IPS-18a (cell line): ENCODE measurements around the gene CDH4.

ENCODE experiments used
- H3K27ac ChIP-seq: one replicate; pipeline ENCODE4 v1.5.1; 2013; ENCODE audit warnings: low read length
- H3K27me3 ChIP-seq: one replicate; pipeline ENCODE4 v1.6.1; 2013; ENCODE audit warnings: mild to moderate bottlenecking, low read length; ENCODE audit not compliant: control insufficient read depth, insufficient read depth
- H3K36me3 ChIP-seq: one replicate; pipeline ENCODE4 v1.6.1; 2013; ENCODE audit warnings: low read depth, low read length; ENCODE audit not compliant: control insufficient read depth
- H3K4me1 ChIP-seq: one replicate; pipeline ENCODE4 v1.6.1; 2013; ENCODE audit warnings: low read depth, low read length; ENCODE audit not compliant: control insufficient read depth
- H3K4me3 ChIP-seq: one replicate; pipeline ENCODE4 v1.5.1; 2013; ENCODE audit warnings: low read length
- H3K9ac ChIP-seq: one replicate; pipeline ENCODE4 v1.6.1; 2013; ENCODE audit warnings: mild to moderate bottlenecking, low read length, moderate library complexity
- H3K9me3 ChIP-seq: one replicate; pipeline ENCODE4 v1.6.1; 2013; ENCODE audit warnings: low read depth, low read length; ENCODE audit not compliant: control insufficient read depth

The CDH4 gene

DNA sequence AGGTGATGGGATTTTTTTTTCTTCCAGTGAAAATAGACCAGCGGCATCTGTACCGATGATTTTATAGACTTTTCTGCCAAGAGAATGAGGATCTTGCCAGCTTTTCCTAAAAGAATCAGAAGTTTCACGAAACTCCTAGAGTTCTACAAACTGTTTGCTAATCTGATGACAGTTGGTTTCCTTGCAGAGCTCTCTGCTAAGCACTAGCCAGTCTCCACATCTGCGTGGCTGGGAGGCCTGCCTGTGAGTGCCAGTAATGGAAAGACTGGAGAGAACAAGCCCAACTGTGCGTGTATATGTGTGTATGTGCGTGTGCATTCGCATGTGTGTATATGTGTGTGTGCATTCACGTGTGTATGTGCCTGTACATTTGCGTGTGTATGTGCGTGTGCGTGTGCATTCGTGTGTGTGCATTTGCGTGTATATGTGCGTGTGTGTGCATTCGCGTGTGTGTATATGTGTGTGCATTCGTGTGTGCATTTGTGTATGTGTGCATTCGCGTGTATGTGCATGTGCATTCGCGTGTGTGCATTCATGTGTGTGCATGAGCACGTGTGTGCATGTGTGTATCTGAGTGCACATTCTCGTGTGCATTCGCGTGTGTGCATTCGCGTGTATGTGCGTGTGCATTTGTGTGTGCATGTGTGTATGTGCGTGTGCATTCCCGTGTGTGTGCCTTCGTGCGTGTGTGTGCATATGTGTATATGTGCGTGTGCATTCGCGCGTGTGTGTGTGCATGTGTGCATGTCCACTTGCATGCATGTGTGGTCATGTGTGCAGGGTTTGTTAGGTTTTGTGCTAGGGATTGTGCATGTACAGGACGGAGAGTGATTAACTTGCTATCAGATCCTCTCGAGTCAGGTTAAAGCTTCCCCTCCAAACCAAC is 434.2 kb downstream of the CDH4 start:
- Histone ChIP-seq H3K9me3 (no peaks in the 10 kb centered on the region), H3K9ac (no peak overlapping the region), H3K4me3 (no peak overlapping the region), H3K27me3 (peaks cover 10% of the 10 kb centered on the region), H3K36me3 (no peaks in the 10 kb centered on the region), H3K4me1 (no peaks in the 10 kb centered on the region), H3K27ac (no peak overlapping the region)

- peaks cover 4% of the 10 kb centered on the region for H3K27me3 ChIP-seq
- no peaks in the 10 kb centered on the region for H3K9me3 ChIP-seq
- no peaks in the 10 kb centered on the region for H3K36me3 ChIP-seq
- no peak overlapping the region for H3K27ac ChIP-seq
- H3K4me3 ChIP-seq, result no peak overlapping the region
- no peak overlapping the region for H3K9ac ChIP-seq
- H3K4me1 ChIP-seq, result no peaks in the 10 kb centered on the region
Measured at GRCh38 chr20:61688411-61688810, 436.4 kb downstream of the CDH4 start.

DNA sequence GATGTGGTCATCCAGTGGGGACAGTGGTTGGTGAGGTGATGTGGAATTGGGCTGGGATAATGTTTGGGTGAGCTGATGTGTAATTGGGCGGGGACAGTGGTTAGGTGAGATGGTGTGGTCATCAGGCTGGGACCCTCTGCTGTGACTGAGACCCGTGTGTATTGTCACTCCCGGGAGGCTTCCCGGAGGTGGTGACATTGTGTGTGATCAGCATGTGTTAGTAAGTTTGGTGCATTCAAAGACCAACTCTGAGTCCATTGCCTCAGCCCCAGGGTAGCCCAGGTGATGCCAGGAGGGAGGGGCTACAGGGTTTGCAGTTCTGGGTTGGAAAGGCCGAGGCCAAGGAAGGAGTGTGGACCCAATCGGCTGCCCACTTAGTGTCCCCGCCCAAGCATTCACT is 438.1 kb downstream of the CDH4 start:
- Histone ChIP-seq H3K36me3 (no peaks in the 10 kb centered on the region), H3K27ac (no peak overlapping the region), H3K4me3 (no peak overlapping the region), H3K9me3 (no peaks in the 10 kb centered on the region), H3K4me1 (no peaks in the 10 kb centered on the region), H3K9ac (no peak overlapping the region), H3K27me3 (peaks cover under 1% of the 10 kb centered on the region)

GRCh38 chr20:61690993-61691838 is 439.2 kb downstream of the CDH4 start:
- Histone ChIP-seq H3K36me3 (no peaks in the 10 kb centered on the region), H3K27me3 (no peaks in the 10 kb centered on the region), H3K4me1 (no peaks in the 10 kb centered on the region), H3K9ac (no peak overlapping the region), H3K4me3 (no peak overlapping the region), H3K27ac (no peak overlapping the region), H3K9me3 (no peaks in the 10 kb centered on the region)

DNA sequence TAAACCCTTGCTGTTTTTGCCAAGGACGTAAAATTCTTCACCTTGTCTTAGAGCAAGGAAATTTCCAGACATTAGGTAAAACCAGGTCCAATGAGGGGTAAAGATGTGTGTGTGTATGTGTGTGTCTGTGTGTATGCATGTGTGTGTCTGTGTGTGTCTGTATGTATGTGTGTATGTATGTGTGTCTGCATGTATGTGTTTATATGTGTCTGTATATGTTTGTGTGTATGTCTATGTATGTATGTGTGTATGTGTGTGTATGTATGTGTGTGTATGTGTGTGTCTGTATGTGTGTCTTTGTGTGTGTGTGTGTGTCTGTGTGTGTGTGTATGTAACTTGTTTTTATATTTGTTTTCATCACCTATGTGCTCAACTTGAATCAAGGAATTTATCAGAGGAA is 439.9 kb downstream of the CDH4 start:
- Histone ChIP-seq H3K27ac (no peak overlapping the region), H3K9me3 (no peaks in the 10 kb centered on the region), H3K4me3 (no peak overlapping the region), H3K27me3 (no peaks in the 10 kb centered on the region), H3K9ac (no peak overlapping the region), H3K36me3 (no peaks in the 10 kb centered on the region), H3K4me1 (no peaks in the 10 kb centered on the region)

- Histone ChIP-seq H3K9me3 (no peaks in the 10 kb centered on the region), H3K27me3 (no peaks in the 10 kb centered on the region), H3K4me1 (no peaks in the 10 kb centered on the region), H3K36me3 (no peaks in the 10 kb centered on the region), H3K4me3 (no peak overlapping the region), H3K27ac (no peak overlapping the region), H3K9ac (no peak overlapping the region)
Measured at GRCh38 chr20:61692479-61692878, 440.4 kb downstream of the CDH4 start.

- Histone ChIP-seq H3K27ac (no peak overlapping the region), H3K4me3 (no peak overlapping the region), H3K27me3 (no peaks in the 10 kb centered on the region), H3K9me3 (no peaks in the 10 kb centered on the region), H3K4me1 (no peaks in the 10 kb centered on the region), H3K36me3 (no peaks in the 10 kb centered on the region), H3K9ac (no peak overlapping the region)
Measured at GRCh38 chr20:61693055-61693600, 441.1 kb downstream of the CDH4 start.

GRCh38 chr20:61694682-61695081 is 442.6 kb downstream of the CDH4 start:
- H3K9ac ChIP-seq, result no peak overlapping the region
- no peaks in the 10 kb centered on the region for H3K36me3 ChIP-seq
- H3K4me1 ChIP-seq, result no peaks in the 10 kb centered on the region
- H3K27ac ChIP-seq, result no peak overlapping the region
- no peaks in the 10 kb centered on the region for H3K9me3 ChIP-seq
- no peak overlapping the region for H3K4me3 ChIP-seq
- H3K27me3 ChIP-seq, result no peaks in the 10 kb centered on the region

GRCh38 chr20:61695741-61696140 is 443.7 kb downstream of the CDH4 start:
- Histone ChIP-seq H3K4me1 (no peaks in the 10 kb centered on the region), H3K27me3 (no peaks in the 10 kb centered on the region), H3K9ac (no peak overlapping the region), H3K36me3 (no peaks in the 10 kb centered on the region), H3K27ac (no peak overlapping the region), H3K4me3 (no peak overlapping the region), H3K9me3 (no peaks in the 10 kb centered on the region)

GRCh38 chr20:61696181-61696735 is 444.2 kb downstream of the CDH4 start:
- Histone ChIP-seq H3K9me3 (no peaks in the 10 kb centered on the region), H3K36me3 (no peaks in the 10 kb centered on the region), H3K27me3 (no peaks in the 10 kb centered on the region), H3K4me3 (no peak overlapping the region), H3K27ac (no peak overlapping the region), H3K4me1 (no peaks in the 10 kb centered on the region), H3K9ac (no peak overlapping the region)
